ENCODE data around the gene PDIA6.
"Not testable (repeated sequence)": the region's sequence is repeated elsewhere in the genome, so short reads cannot be mapped to it uniquely, and the experiment has no call there.

The PDIA6 gene

GRCh38 chr2:10806543-10806942 is 6.0 kb downstream of the PDIA6 start:
- DNase-seq = no peak

- not testable (repeated sequence) for DNase-seq
Observed at GRCh38 chr2:10805990-10806389, 6.6 kb downstream of the PDIA6 start.

GRCh38 chr2:10802657-10803056 is 9.9 kb downstream of the PDIA6 start:
- DNase-seq = no peak

GRCh38 chr2:10800163-10800562 is 12.4 kb downstream of the PDIA6 start:
- DNase-seq = no peak

- no peak for DNase-seq
Observed at GRCh38 chr2:10798783-10799182, 13.8 kb downstream of the PDIA6 start.

GRCh38 chr2:10796703-10797102 is 15.9 kb downstream of the PDIA6 start:
- DNase-seq = no peak

- no peak for DNase-seq
Observed at GRCh38 chr2:10795508-10796046, 17.0 kb downstream of the PDIA6 start.

- no peak for DNase-seq
Observed at GRCh38 chr2:10794876-10795275, 17.7 kb downstream of the PDIA6 start.

GRCh38 chr2:10793816-10794215 is 18.8 kb downstream of the PDIA6 start:
- DNase-seq = no peak

GRCh38 chr2:10792660-10793400 is 19.8 kb downstream of the PDIA6 start:
- no peak for DNase-seq

GRCh38 chr2:10792001-10792634 is 20.5 kb downstream of the PDIA6 start:
- no peak for DNase-seq

- no peak for DNase-seq
Observed at GRCh38 chr2:10790228-10790973, 22.2 kb downstream of the PDIA6 start.

GRCh38 chr2:10788855-10789254 is 23.7 kb downstream of the PDIA6 start:
- no peak for DNase-seq

- DNase-seq = no peak
Observed at GRCh38 chr2:10787176-10787968, 25.2 kb downstream of the PDIA6 start.

GRCh38 chr2:10786240-10786982 is 26.2 kb downstream of the PDIA6 start:
- no peak for DNase-seq

GRCh38 chr2:10785260-10785659 is 27.3 kb downstream of the PDIA6 start:
- DNase-seq = no peak

- DNase-seq = no peak
Observed at GRCh38 chr2:10784719-10785118, 27.9 kb downstream of the PDIA6 start.

- DNase-seq = no peak
Observed at GRCh38 chr2:10783421-10783820, 29.2 kb downstream of the PDIA6 start.

GRCh38 chr2:10781746-10782145 is 30.8 kb downstream of the PDIA6 start:
- no peak for DNase-seq

GRCh38 chr2:10780821-10781220 is 31.8 kb downstream of the PDIA6 start:
- not testable (repeated sequence) for DNase-seq

GRCh38 chr2:10780491-10780820 is 32.1 kb downstream of the PDIA6 start:
- DNase-seq = no peak

GRCh38 chr2:10779776-10780490 is 32.7 kb downstream of the PDIA6 start:
- DNase-seq = no peak

Data from DMS 273 treated with DMSO at 0.1 percent for 48 hours (cell line).